B cell (primary cell): ENCODE measurements around the gene DNAL1. TPM values are rescaled to one million over a fixed set of nuclear protein-coding genes. Genes with fewer than 3 reads are reported as not detected.

ENCODE experiments used
- ATAC-seq: fragments of 200-7000 bp; cut with Tn5 transposase; one replicate; pipeline ENCODE4 v1.10.0; 2021; ENCODE audit warnings: low read depth, mild to moderate bottlenecking, moderate number of reproducible peaks, moderate library complexity
- CTCF ChIA-PET: fragments of 350-600 bp; sonication (Branson Sonifier 250); formaldehyde crosslinking; loops from one replicate; lab custom pipeline; 2021; ENCODE audit warnings: antibody characterized with exemption, inconsistent platforms; lab: Charles Lee
- POLR2A ChIA-PET: fragments of 350-600 bp; sonication (Branson Sonifier 250); formaldehyde crosslinking; loops from one replicate; lab custom pipeline; 2021; ENCODE audit warnings: antibody characterized with exemption; lab: Charles Lee
- DNase-seq: peaks from one replicate; pipeline ENCODE4 v3.0.0; 2013
- H2AFZ ChIP-seq: 2 replicates; pipeline ENCODE4 v1.6.1; 2012; ENCODE audit warnings: mild to moderate bottlenecking, low read depth, low read length; ENCODE audit not compliant: insufficient read depth, poor library complexity, severe bottlenecking
- H3K27ac ChIP-seq, 2 donors: 1 replicate in 1 of 2; 2 replicates in 1 of 2; pipeline ENCODE4 v1.5.1; 2012 to 2013; ENCODE audit warnings: low read length in 2 of 2, mild to moderate bottlenecking in 2 of 2, moderate library complexity in 1 of 2
- H3K27me3 ChIP-seq, 4 experiments: fragments of 200-600 bp in 1 of 4; sonication (generic) in 1 of 4; replicated peaks in 1 of 4; 1 replicate in 2 of 4; 2 replicates in 2 of 4; pipeline versions ENCODE4 v1.6.1 to v1.7.0; 2013 to 2016; ENCODE audit warnings: low read length in 3 of 4, mild to moderate bottlenecking in 2 of 4, mixed read lengths in 1 of 4, moderate library complexity in 1 of 4; ENCODE audit not compliant: insufficient read depth in 4 of 4, control insufficient read depth in 3 of 4; ENCODE audit errors: control extremely low read depth in 1 of 4
- H3K36me3 ChIP-seq, 2 experiments: replicated peaks in 1 of 2; 1 replicate in 1 of 2; 2 replicates in 1 of 2; pipeline versions ENCODE4 v1.6.1 to v1.7.1; 2013; ENCODE audit warnings: low read length in 1 of 2; ENCODE audit not compliant: insufficient read depth in 2 of 2, control insufficient read depth in 1 of 2; ENCODE audit errors: control extremely low read depth in 1 of 2, extremely low read depth in 1 of 2
- H3K4me1 ChIP-seq, 2 donors: fragments of 200-600 bp in 1 of 2; sonication (generic) in 1 of 2; 1 replicate in 1 of 2; 2 replicates in 1 of 2; pipeline versions ENCODE4 v1.5.1 to v1.6.1; 2013 to 2017; ENCODE audit warnings: low read length in 2 of 2; ENCODE audit not compliant: control insufficient read depth in 2 of 2, insufficient read depth in 2 of 2
- H3K4me2 ChIP-seq: replicated peaks from 2 replicates; pipeline ENCODE3; 2012; ENCODE audit warnings: mild to moderate bottlenecking, low read depth, low read length; ENCODE audit not compliant: poor library complexity, severe bottlenecking
- H3K4me3 ChIP-seq, 5 experiments: fragments of 200-600 bp in 1 of 5; sonication (generic) in 1 of 5; 1 replicate in 3 of 5; 2 replicates in 2 of 5; pipeline versions ENCODE4 v1.5.1 to v1.7.0; 2011 to 2016; ENCODE audit warnings: low read length in 4 of 5, mild to moderate bottlenecking in 4 of 5, low read depth in 2 of 5, control low read depth in 1 of 5, moderate library complexity in 1 of 5; ENCODE audit not compliant: insufficient read depth in 1 of 5; ENCODE audit errors: control extremely low read depth in 1 of 5, extremely low read depth in 1 of 5
- H3K79me2 ChIP-seq: fragments of 200-600 bp; sonication (generic); one replicate; pipeline ENCODE4 v1.6.0; 2016; ENCODE audit warnings: low read length; ENCODE audit not compliant: control insufficient read depth, insufficient read depth
- H3K9ac ChIP-seq: fragments of 200-600 bp; sonication (generic); 2 replicates; pipeline ENCODE4 v1.6.1; 2017; ENCODE audit warnings: mild to moderate bottlenecking, low read length, moderate library complexity
- H3K9me3 ChIP-seq, 3 donors: one replicate each; pipeline versions ENCODE4 v1.6.1 to v1.7.1; 2013; ENCODE audit warnings: low read length in 2 of 3; ENCODE audit not compliant: control insufficient read depth in 2 of 3, insufficient read depth in 1 of 3; ENCODE audit errors: control extremely low read depth in 1 of 3
- H4K20me1 ChIP-seq: 2 replicates; pipeline ENCODE4 v1.6.0; 2012; ENCODE audit warnings: mild to moderate bottlenecking, low read length; ENCODE audit not compliant: insufficient read depth, control insufficient read depth, poor library complexity, severe bottlenecking
- H3K27ac Mint-ChIP-seq: one replicate; pipeline ENCODE4 v1.8.0; 2021; ENCODE audit warnings: mixed read lengths
- H3K27me3 Mint-ChIP-seq: one replicate; pipeline ENCODE4 v1.8.0; 2021; ENCODE audit warnings: mixed read lengths
- H3K4me1 Mint-ChIP-seq: one replicate; pipeline ENCODE4 v1.8.0; 2021; ENCODE audit warnings: mixed read lengths
- H3K4me3 Mint-ChIP-seq: one replicate; pipeline ENCODE4 v1.8.0; 2021; ENCODE audit warnings: mixed read lengths
- H3K9me3 Mint-ChIP-seq: one replicate; pipeline ENCODE4 v1.8.0; 2022; ENCODE audit warnings: mixed read lengths; ENCODE audit not compliant: insufficient read depth
- EZH2 ChIP-seq: IDR thresholded peaks from 2 replicates; pipeline ENCODE4 v1.6.1; 2012; ENCODE audit warnings: borderline replicate concordance, low read depth, mild to moderate bottlenecking, moderate library complexity, low read length; ENCODE audit not compliant: insufficient read depth, poor library complexity, severe bottlenecking
- WGBS: methylation state at CpG from one replicate; pipeline ENCODE4 v1.1.5; 2013; ENCODE audit warnings: missing lambda C conversion rate; ENCODE audit not compliant: insufficient coverage; 5-methylcytosine and 5-hydroxymethylcytosine counted together
- intact Hi-C: fragments of 100-400 bp; cut with micrococcal nuclease; formaldehyde crosslinking; loops from one replicate; pipeline ENCODE4 v1.10.0; 2022
- polyA plus RNA-seq: library from polyadenylated mRNA; depleted of rRNA; stranded (reverse); fragments of >200 nt; gene quantifications from 2 replicates; pipeline ENCODE4 v1.2.3, GENCODE V29; 2012
- total RNA-seq, 2 donors: library from RNA; stranded (reverse); fragments of 120-200 nt in 1 of 2; gene quantifications; 1 replicate in 1 of 2; 2 replicates in 1 of 2; pipeline versions ENCODE4 v1.2.3 to v1.2.4, GENCODE V29; 2013 to 2022
- TF ChIP-seq, protein P1 (sequence below): fragments of 200-600 bp; IDR thresholded peaks from one replicate; pipeline ENCODE4 v1.8.0; 2022; ENCODE audit warnings: antibody characterized with exemption, mild to moderate bottlenecking

The DNAL1 gene
- total and polyA plus RNA-seq, 2 donors (not counting 1 experiment from before 2014, with no cell fraction given), result 2.0 to 10.7 TPM

DNA sequence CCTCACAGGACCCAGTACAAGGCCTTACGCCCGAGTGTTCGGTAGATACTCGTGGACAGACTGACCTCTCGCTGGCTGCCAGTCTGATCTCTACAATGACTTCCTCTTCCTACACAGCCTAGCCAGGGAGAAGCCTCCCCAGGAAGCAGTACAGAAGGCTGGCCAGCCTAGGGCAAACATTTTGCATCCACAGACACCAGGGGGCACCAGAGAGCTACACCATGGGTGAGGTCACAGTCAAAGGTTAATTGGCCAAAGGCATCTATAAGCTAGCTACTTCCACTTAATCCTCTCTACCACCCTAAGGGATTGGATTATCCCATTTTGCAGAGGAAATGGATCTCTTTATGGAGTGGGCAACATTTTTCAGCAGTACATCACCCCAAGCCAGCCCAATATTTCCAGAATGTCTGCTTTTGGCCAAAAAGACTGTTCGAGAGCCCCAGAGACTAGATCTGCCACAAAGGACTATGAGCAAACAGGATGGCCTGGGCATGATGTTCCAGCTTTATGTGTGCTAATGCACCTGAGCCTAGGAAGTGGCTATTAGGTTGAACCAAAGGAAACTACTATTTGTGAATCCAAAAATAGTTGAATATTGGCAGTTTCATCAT is 84.0 kb downstream of the DNAL1 start:
- Mint-ChIP-seq H3K27me3 (no peaks in the 10 kb centered on the region), H3K4me1 (peaks cover 15% of the 10 kb centered on the region), H3K9me3 (no peaks in the 10 kb centered on the region), H3K27ac (peak overlapping the region; percentile 59), H3K4me3 (no peak overlapping the region)
- DNase-seq, result peak; percentile 86
- H3K27me3 ChIP-seq, result no peaks in the 10 kb centered on the region
- intact Hi-C loops, result loop anchor here (1.0 to 2.0 kb wide), 5 partner anchors 14 to 96 kb away; partner anchors contain the start of gene PNMA1
- no peaks in the 10 kb centered on the region for H3K9me3 ChIP-seq
- ChIA-PET POLR2A (interaction anchor here (0.6 to 2.8 kb wide), 8 partner anchors 12 to 238 kb away, joined by 3 to 14 read pairs (median 4); partner anchors contain the start of genes RIOX1 and ZNF410), CTCF (interaction anchor here (0.6 to 14.3 kb wide), 36 partner anchors 10 to 223 kb away, joined by 3 to 299 read pairs (median 4); partner anchors contain the start of genes ACOT2, PNMA1, PTGR2 and ZNF410)
- no peak overlapping the region for H3K9ac ChIP-seq
- ATAC-seq, result peak; percentile 94
- H3K79me2 ChIP-seq, result peaks cover 74% of the 10 kb centered on the region
- no peak overlapping the region for H3K4me2 ChIP-seq
- no peak overlapping the region for H3K4me3 ChIP-seq
- peaks cover 3 to 8% of the 10 kb centered on the region in 2 donors for H3K4me1 ChIP-seq
- H4K20me1 ChIP-seq, result peaks cover 78% of the 10 kb centered on the region
- no peak for TF ChIP-seq EZH2
- TF ChIP-seq, protein P1, sequence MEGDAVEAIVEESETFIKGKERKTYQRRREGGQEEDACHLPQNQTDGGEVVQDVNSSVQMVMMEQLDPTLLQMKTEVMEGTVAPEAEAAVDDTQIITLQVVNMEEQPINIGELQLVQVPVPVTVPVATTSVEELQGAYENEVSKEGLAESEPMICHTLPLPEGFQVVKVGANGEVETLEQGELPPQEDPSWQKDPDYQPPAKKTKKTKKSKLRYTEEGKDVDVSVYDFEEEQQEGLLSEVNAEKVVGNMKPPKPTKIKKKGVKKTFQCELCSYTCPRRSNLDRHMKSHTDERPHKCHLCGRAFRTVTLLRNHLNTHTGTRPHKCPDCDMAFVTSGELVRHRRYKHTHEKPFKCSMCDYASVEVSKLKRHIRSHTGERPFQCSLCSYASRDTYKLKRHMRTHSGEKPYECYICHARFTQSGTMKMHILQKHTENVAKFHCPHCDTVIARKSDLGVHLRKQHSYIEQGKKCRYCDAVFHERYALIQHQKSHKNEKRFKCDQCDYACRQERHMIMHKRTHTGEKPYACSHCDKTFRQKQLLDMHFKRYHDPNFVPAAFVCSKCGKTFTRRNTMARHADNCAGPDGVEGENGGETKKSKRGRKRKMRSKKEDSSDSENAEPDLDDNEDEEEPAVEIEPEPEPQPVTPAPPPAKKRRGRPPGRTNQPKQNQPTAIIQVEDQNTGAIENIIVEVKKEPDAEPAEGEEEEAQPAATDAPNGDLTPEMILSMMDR, result peak; percentile 92
- 34% methylated on average over 6 of the region's 6 CpGs for WGBS
- peaks cover 1 to 88% of the 10 kb centered on the region in 2 experiments for H3K36me3 ChIP-seq
- H2AFZ ChIP-seq, result no peak overlapping the region
- peak overlapping the region; percentile 28 to 56 for H3K27ac ChIP-seq
